RPMI7951 (cell line): ENCODE data around the gene RGL1. TPM values are rescaled to one million over a fixed set of nuclear protein-coding genes. Genes with fewer than 3 reads are reported as not detected.
A peak's percentile ranks its signal among the peaks of the same experiment; 100 is the strongest.
"Not testable (repeated sequence)": the region's sequence is repeated elsewhere in the genome, so short reads cannot be mapped to it uniquely, and the experiment has no call there.

ENCODE experiments used
- DNase-seq: peaks from one replicate; pipeline ENCODE4 v3.0.0-alpha.2; 2012; ENCODE audit warnings: low read depth
- total RNA-seq: library from RNA; depleted of rRNA; stranded (reverse); fragments of >200 nt; shearing (Covaris generic); gene quantifications from 2 replicates; pipeline ENCODE4 v1.2.3, GENCODE V29; 2014; rRNA removed

Gene RGL1
- total RNA-seq = 19.2 and 23.6 TPM in 2 replicates

- peak; percentile 78 for DNase-seq
Measured at GRCh38 chr1:183804916-183805841, at the start of gene RGL1. RGL1 (plus strand) TSS chr1:183805120; CDS start chr1:183805298, 178 bp downstream.

- no peak for DNase-seq
Measured at GRCh38 chr1:183756326-183756725, 48.6 kb upstream of the RGL1 start.

- peak; percentile 74 for DNase-seq
Measured at GRCh38 chr1:183757061-183757460, 47.9 kb upstream of the RGL1 start.

GRCh38 chr1:183758913-183759312, 46.0 kb upstream of the RGL1 start:
- no peak for DNase-seq

- no peak for DNase-seq
Measured at GRCh38 chr1:183760661-183761060, 44.3 kb upstream of the RGL1 start.

- DNase-seq = peak; percentile 69
Measured at GRCh38 chr1:183761871-183762270, 43.0 kb upstream of the RGL1 start.

GRCh38 chr1:183762856-183763255, 42.1 kb upstream of the RGL1 start:
- DNase-seq = not testable (repeated sequence)

- DNase-seq = peak; percentile 36
Measured at GRCh38 chr1:183764981-183765380, 39.9 kb upstream of the RGL1 start.

GRCh38 chr1:183769956-183770815, 34.7 kb upstream of the RGL1 start:
- no peak for DNase-seq

- DNase-seq = no peak
Measured at GRCh38 chr1:183770816-183771128, 34.1 kb upstream of the RGL1 start.

GRCh38 chr1:183773482-183774274, 31.2 kb upstream of the RGL1 start:
- DNase-seq = no peak

GRCh38 chr1:183774938-183775337, 30.0 kb upstream of the RGL1 start:
- DNase-seq = no peak

- peak; percentile 39 for DNase-seq
Measured at GRCh38 chr1:183776731-183777130, 28.2 kb upstream of the RGL1 start.

GRCh38 chr1:183777328-183777727, 27.6 kb upstream of the RGL1 start:
- no peak for DNase-seq

- DNase-seq = peak; percentile 52
Measured at GRCh38 chr1:183778045-183778444, 26.9 kb upstream of the RGL1 start.

- DNase-seq = no peak
Measured at GRCh38 chr1:183778568-183779433, 26.1 kb upstream of the RGL1 start.

GRCh38 chr1:183780159-183780558, 24.8 kb upstream of the RGL1 start:
- DNase-seq = peak; percentile 32

- no peak for DNase-seq
Measured at GRCh38 chr1:183780757-183781156, 24.2 kb upstream of the RGL1 start.

GRCh38 chr1:183783342-183783741, 21.6 kb upstream of the RGL1 start:
- DNase-seq = peak; percentile 38

GRCh38 chr1:183783767-183784637, 20.9 kb upstream of the RGL1 start:
- DNase-seq = peak; percentile 66
